ENCODE results near the gene C10orf105.

DNA sequence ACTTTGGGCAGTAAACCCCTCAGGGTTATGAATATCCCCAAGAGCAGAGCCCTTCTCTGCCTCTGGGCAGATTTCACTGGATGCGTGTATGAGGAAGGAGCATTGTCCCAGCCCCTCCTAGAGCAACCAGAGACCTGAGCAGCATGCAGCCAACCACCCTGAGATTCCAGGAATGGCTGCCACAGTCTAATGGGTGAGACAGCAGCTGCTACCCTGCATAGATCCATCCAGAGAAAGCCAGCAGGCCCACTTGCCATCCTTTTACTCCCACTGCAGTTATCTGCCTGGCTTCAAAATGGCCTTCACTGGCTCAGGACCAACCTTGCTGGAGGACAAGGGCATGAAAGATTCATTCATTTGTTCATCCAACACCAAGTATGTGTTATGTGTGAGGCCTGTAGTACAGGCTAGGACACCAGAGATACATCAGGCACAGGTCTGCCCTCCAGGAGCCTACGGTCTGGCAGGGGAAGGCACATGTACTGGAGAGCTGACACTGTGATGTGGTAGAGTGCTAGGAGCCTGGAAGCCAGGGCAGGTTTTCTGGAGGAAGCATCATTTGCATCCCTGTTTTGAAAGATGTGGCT lies 26.2 kb upstream of the C10orf105 start:
- TF ChIP-seq EP300 (IDR thresholded peaks at IDR 0.05), result no peak
- TF ChIP-seq, protein P1, sequence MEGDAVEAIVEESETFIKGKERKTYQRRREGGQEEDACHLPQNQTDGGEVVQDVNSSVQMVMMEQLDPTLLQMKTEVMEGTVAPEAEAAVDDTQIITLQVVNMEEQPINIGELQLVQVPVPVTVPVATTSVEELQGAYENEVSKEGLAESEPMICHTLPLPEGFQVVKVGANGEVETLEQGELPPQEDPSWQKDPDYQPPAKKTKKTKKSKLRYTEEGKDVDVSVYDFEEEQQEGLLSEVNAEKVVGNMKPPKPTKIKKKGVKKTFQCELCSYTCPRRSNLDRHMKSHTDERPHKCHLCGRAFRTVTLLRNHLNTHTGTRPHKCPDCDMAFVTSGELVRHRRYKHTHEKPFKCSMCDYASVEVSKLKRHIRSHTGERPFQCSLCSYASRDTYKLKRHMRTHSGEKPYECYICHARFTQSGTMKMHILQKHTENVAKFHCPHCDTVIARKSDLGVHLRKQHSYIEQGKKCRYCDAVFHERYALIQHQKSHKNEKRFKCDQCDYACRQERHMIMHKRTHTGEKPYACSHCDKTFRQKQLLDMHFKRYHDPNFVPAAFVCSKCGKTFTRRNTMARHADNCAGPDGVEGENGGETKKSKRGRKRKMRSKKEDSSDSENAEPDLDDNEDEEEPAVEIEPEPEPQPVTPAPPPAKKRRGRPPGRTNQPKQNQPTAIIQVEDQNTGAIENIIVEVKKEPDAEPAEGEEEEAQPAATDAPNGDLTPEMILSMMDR (IDR thresholded peaks at IDR 0.05), result no peak
- TF ChIP-seq POLR2AphosphoS5 (IDR thresholded peaks at IDR 0.05), result no peak

Measured in esophagus muscularis mucosa (tissue), 4 donors.